H9 (cell line): ENCODE measurements around the gene SH3BP1. TPM values are rescaled to one million over a fixed set of nuclear protein-coding genes. Genes with fewer than 3 reads are reported as not detected.

Experiments
- DNase-seq: peaks from one replicate; pipeline ENCODE4 v3.0.0-alpha.2; 2017
- H2AFZ ChIP-seq: one replicate; pipeline ENCODE4 v1.6.1; 2013; ENCODE audit warnings: mild to moderate bottlenecking, low read length, control low read depth, moderate library complexity
- H2AK5ac ChIP-seq: 2 replicates; pipeline ENCODE4 v1.6.1; 2013; ENCODE audit warnings: low read length, control low read depth, mixed read lengths; ENCODE audit not compliant: insufficient read length
- H2BK120ac ChIP-seq: one replicate; pipeline ENCODE4 v1.6.1; 2013; ENCODE audit warnings: low read depth, mild to moderate bottlenecking, low read length, control low read depth, inconsistent platforms; ENCODE audit not compliant: poor library complexity, severe bottlenecking
- H2BK12ac ChIP-seq: 2 replicates; pipeline ENCODE4 v1.6.1; 2013; ENCODE audit warnings: low read length, control low read depth, mixed read lengths, low read depth; ENCODE audit not compliant: insufficient read length
- H2BK15ac ChIP-seq: 2 replicates; pipeline ENCODE4 v1.6.1; 2013; ENCODE audit warnings: low read depth, low read length, control low read depth
- H2BK20ac ChIP-seq: one replicate; pipeline ENCODE4 v1.6.1; 2013; ENCODE audit warnings: low read depth, mild to moderate bottlenecking, low read length, control low read depth, inconsistent platforms; ENCODE audit not compliant: poor library complexity, severe bottlenecking
- H2BK5ac ChIP-seq: 2 replicates; pipeline ENCODE4 v1.6.1; 2013; ENCODE audit warnings: low read length, control low read depth, mixed read lengths; ENCODE audit not compliant: insufficient read length
- H3K14ac ChIP-seq: 2 replicates; pipeline ENCODE4 v1.6.1; 2013; ENCODE audit warnings: low read length, control low read depth; ENCODE audit not compliant: insufficient read depth
- H3K18ac ChIP-seq: 2 replicates; pipeline ENCODE4 v1.6.1; 2013; ENCODE audit warnings: low read depth, mild to moderate bottlenecking, mixed read lengths, low read length, control low read depth; ENCODE audit not compliant: insufficient read length
- H3K23ac ChIP-seq: 2 replicates; pipeline ENCODE4 v1.6.1; 2013; ENCODE audit warnings: low read length, control low read depth, mixed read lengths, low read depth; ENCODE audit not compliant: insufficient read length
- H3K23me2 ChIP-seq: 2 replicates; pipeline ENCODE4 v1.6.1; 2013; ENCODE audit warnings: low read depth, mild to moderate bottlenecking, mixed read lengths, low read length, control low read depth; ENCODE audit not compliant: insufficient read length, poor library complexity, severe bottlenecking
- H3K27ac ChIP-seq: 2 replicates; pipeline ENCODE4 v1.5.1; 2013; ENCODE audit warnings: low read length, control low read depth, mixed read lengths, low read depth; ENCODE audit not compliant: insufficient read length
- H3K27me3 ChIP-seq: 2 replicates; pipeline ENCODE4 v1.6.1; 2013; ENCODE audit warnings: low read length, control low read depth, inconsistent platforms; ENCODE audit not compliant: insufficient read depth
- H3K4ac ChIP-seq: 2 replicates; pipeline ENCODE4 v1.6.1; 2013; ENCODE audit warnings: low read depth, mild to moderate bottlenecking, control low read depth, inconsistent platforms, low read length, moderate library complexity
- H3K4me1 ChIP-seq: 2 replicates; pipeline ENCODE4 v1.6.1; 2013; ENCODE audit warnings: low read length, control low read depth, inconsistent platforms; ENCODE audit not compliant: insufficient read depth
- H3K4me2 ChIP-seq: 2 replicates; pipeline ENCODE4 v1.6.1; 2013; ENCODE audit warnings: low read length, control low read depth, mixed read lengths; ENCODE audit not compliant: insufficient read length, insufficient read depth
- H3K56ac ChIP-seq: 2 replicates; pipeline ENCODE4 v1.6.1; 2013; ENCODE audit warnings: low read depth, mild to moderate bottlenecking, mixed read lengths, low read length, control low read depth; ENCODE audit not compliant: insufficient read length
- H3K79me1 ChIP-seq: 2 replicates; pipeline ENCODE4 v1.6.1; 2013; ENCODE audit warnings: low read depth, mild to moderate bottlenecking, moderate library complexity, low read length, control low read depth, inconsistent platforms; ENCODE audit not compliant: insufficient read depth, poor library complexity, severe bottlenecking
- H3K79me2 ChIP-seq: 2 replicates; pipeline ENCODE4 v1.6.1; 2013; ENCODE audit warnings: low read length, control low read depth, inconsistent platforms; ENCODE audit not compliant: insufficient read depth
- H3K9ac ChIP-seq: 2 replicates; pipeline ENCODE4 v1.6.1; 2013; ENCODE audit warnings: low read length, control low read depth, mixed read lengths; ENCODE audit not compliant: insufficient read length; ENCODE audit errors: extremely low read depth
- H3K9me3 ChIP-seq: one replicate; pipeline ENCODE4 v1.6.1; 2013; ENCODE audit warnings: low read depth, low read length, inconsistent platforms; ENCODE audit not compliant: control insufficient read depth
- H3T11ph ChIP-seq: one replicate; pipeline ENCODE4 v1.6.1; 2013; ENCODE audit warnings: mild to moderate bottlenecking, low read length, control low read depth, inconsistent platforms
- H4K20me1 ChIP-seq: one replicate; pipeline ENCODE4 v1.6.1; 2013; ENCODE audit not compliant: control insufficient read depth, insufficient read length, insufficient read depth
- H4K5ac ChIP-seq: 2 replicates; pipeline ENCODE4 v1.6.1; 2013; ENCODE audit warnings: low read depth, mild to moderate bottlenecking, mixed read lengths, low read length, control low read depth; ENCODE audit not compliant: insufficient read length
- H4K8ac ChIP-seq: replicated peaks from 2 replicates; pipeline ENCODE4 v1.6.1; 2013; ENCODE audit warnings: low read length, control low read depth, mixed read lengths, low read depth; ENCODE audit not compliant: insufficient read length
- H4K91ac ChIP-seq: 2 replicates; pipeline ENCODE4 v1.6.1; 2013; ENCODE audit warnings: low read depth, mild to moderate bottlenecking, moderate library complexity, mixed read lengths, low read length, control low read depth; ENCODE audit not compliant: insufficient read length
- H3K27ac Mint-ChIP-seq, 3 experiments: 2 replicates in 2 of 3; 3 replicates in 1 of 3; pipeline ENCODE4 v1.8.0; 2020 to 2021; ENCODE audit warnings: mixed read lengths in 3 of 3, mild to moderate bottlenecking in 1 of 3, moderate library complexity in 1 of 3
- H3K27me3 Mint-ChIP-seq: 2 replicates; pipeline ENCODE4 v1.8.0; 2021; ENCODE audit warnings: low read depth, mild to moderate bottlenecking, moderate library complexity, mixed read lengths
- H3K36me3 Mint-ChIP-seq, 3 experiments: 2 replicates in 2 of 3; 3 replicates in 1 of 3; pipeline ENCODE4 v1.8.0; 2020 to 2021; ENCODE audit warnings: low read depth in 3 of 3, mixed read lengths in 3 of 3; ENCODE audit not compliant: insufficient read depth in 1 of 3
- H3K4me1 Mint-ChIP-seq, 2 experiments: 2 replicates each; pipeline ENCODE4 v1.8.0; 2020; ENCODE audit warnings: mixed read lengths in 2 of 2
- H3K4me3 Mint-ChIP-seq, 2 experiments: 2 replicates in 1 of 2; 3 replicates in 1 of 2; pipeline ENCODE4 v1.8.0; 2020 to 2021; ENCODE audit warnings: mild to moderate bottlenecking in 2 of 2, mixed read lengths in 2 of 2, moderate library complexity in 1 of 2
- H3K9me3 Mint-ChIP-seq, 2 experiments: 2 replicates in 1 of 2; 3 replicates in 1 of 2; pipeline ENCODE4 v1.8.0; 2020; ENCODE audit warnings: mild to moderate bottlenecking in 2 of 2, mixed read lengths in 2 of 2, moderate library complexity in 1 of 2
- CTCF ChIP-seq: fragments of 200-600 bp; sonication (generic); conservative IDR thresholded peaks from 3 replicates; pipeline ENCODE4 v1.8.0; 2021; ENCODE audit warnings: antibody characterized with exemption, mild to moderate bottlenecking
- WGBS: extraction: QIAGEN DNeasy Blood & Tissue Kit; methylation state at CpG from one replicate; pipeline ENCODE4 v1.1.7; 2013; ENCODE audit warnings: missing lambda C conversion rate, low lambda C conversion rate, mixed read lengths; ENCODE audit not compliant: insufficient read length; ENCODE audit errors: extremely low coverage; 5-methylcytosine and 5-hydroxymethylcytosine counted together
- total RNA-seq: library from RNA; stranded (reverse); gene quantifications from 2 replicates; pipeline ENCODE4 v1.2.1, GENCODE V29; 2021

The SH3BP1 gene
- total RNA-seq, 1 experiment from 2014 or later, result 33.6 TPM

- H3K4me3 Mint-ChIP-seq, result no peak overlapping the region
- Histone ChIP-seq H4K8ac (no peak overlapping the region), H2BK120ac (no peak overlapping the region), H2BK20ac (no peak overlapping the region), H3T11ph (no peak overlapping the region), H3K18ac (no peak overlapping the region), H3K4me1 (peaks cover 3% of the 10 kb centered on the region; the same call in 1 of the 2 replicates), H4K91ac (no peak overlapping the region), H2BK5ac (no peak overlapping the region), H2AK5ac (no peak overlapping the region), H3K4me2 (no peak overlapping the region), H4K5ac (no peak overlapping the region), H3K9ac (no peak overlapping the region), H3K79me1 (no peaks in the 10 kb centered on the region), H3K14ac (no peak overlapping the region), H3K56ac (no peak overlapping the region), H4K20me1 (no peaks in the 10 kb centered on the region), H3K27me3 (no peaks in the 10 kb centered on the region), H3K4ac (no peak overlapping the region), H2BK12ac (no peak overlapping the region), H2BK15ac (no peak overlapping the region), H3K23me2 (peaks cover 4% of the 10 kb centered on the region), H3K9me3 (no peaks in the 10 kb centered on the region), H3K23ac (no peak overlapping the region), H3K27ac (no peak overlapping the region), H2AFZ (no peak overlapping the region), H3K79me2 (no peaks in the 10 kb centered on the region)
- peaks cover 8% of the 10 kb centered on the region for H3K27me3 Mint-ChIP-seq
- no peaks in the 10 kb centered on the region for H3K36me3 Mint-ChIP-seq
- DNase-seq, result no peak
- peaks cover 15 to 27% of the 10 kb centered on the region in 2 experiments for H3K4me1 Mint-ChIP-seq
- no peak overlapping the region for H3K27ac Mint-ChIP-seq
- TF ChIP-seq CTCF, result no peak
- H3K9me3 Mint-ChIP-seq, result no peaks in the 10 kb centered on the region
- WGBS, result no CpG with 5 or more reads among the region's 6 CpGs
These were observed 35.4 kb upstream of the SH3BP1 start for GRCh38 chr22:37604074-37604473.
